Forelimb muscle (tissue), 1 donor: Measurements from ENCODE around the gene TTC7B. TPM values are rescaled to one million over a fixed set of nuclear protein-coding genes. Genes with fewer than 3 reads are reported as not detected.

Source experiments
- DNase-seq: peaks from one replicate; pipeline ENCODE4 v3.0.0-alpha.2; 2013; ENCODE audit warnings: low read depth
- polyA plus RNA-seq: library from polyadenylated mRNA; unstranded; fragments of 120-200 nt; gene quantifications from one replicate; pipeline ENCODE4 v1.2.1, GENCODE V29; 2013; ENCODE audit not compliant: insufficient read length

TTC7B gene
- polyA plus RNA-seq, 1 donor = 33.2 TPM

DNA sequence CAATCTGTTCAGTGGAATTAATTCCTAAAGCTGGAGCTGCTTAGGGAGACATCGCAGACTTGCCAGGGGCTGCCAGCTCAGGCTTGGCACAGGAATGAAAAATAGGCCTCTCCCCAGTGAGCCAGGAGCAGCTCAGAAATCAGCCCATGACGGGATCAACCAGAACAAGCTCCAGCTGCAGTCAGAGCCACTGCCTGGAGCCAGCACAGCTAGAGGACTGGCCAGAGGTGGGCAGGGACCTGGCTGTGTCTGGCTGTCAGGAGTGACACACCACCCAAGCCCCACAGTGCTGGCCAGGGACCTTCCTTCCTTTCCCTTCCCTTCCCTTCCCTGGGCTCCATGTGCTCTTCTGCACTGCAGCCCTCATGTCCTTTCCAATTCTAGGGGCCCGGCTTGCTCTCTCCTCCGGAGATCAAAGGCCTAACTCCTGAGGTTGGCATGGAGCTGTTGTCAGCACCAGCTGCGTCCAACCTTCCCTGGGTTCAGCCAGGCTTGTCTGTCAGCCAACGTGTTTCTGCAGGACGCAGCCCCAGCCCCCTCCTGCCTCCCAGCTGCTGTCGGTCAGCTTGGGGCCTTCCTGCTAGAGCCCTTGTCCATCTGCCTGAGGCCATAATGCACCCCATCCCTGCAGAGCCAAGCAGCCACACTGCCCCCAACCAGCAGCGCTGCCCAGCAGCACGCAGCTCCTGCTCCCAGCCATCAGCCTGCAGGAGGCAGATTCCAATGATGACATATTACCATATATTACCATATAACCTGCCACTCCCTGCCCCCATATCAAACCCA, 270.1 kb downstream of the TTC7B start:
- no peak for DNase-seq

DNA sequence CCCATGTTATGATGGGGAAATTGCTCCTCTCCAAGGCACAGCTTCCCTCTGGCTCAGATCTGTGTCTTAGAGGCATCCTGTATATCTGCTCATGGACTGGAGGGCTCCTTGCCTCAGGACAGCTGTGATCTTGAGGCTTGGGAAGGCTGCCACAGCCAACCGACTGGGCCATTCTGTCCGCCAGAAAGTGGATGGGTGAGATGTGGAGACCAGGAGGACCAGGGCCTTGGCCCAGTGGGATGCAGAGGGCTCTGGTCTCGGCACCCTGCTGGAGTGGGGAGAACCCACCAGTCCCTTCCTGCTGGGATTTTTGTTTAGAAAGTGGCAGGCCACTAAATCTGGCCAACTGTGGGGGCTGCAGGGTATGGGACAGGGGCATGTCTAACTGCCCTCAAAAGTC, 270.8 kb downstream of the TTC7B start:
- no peak for DNase-seq

DNA sequence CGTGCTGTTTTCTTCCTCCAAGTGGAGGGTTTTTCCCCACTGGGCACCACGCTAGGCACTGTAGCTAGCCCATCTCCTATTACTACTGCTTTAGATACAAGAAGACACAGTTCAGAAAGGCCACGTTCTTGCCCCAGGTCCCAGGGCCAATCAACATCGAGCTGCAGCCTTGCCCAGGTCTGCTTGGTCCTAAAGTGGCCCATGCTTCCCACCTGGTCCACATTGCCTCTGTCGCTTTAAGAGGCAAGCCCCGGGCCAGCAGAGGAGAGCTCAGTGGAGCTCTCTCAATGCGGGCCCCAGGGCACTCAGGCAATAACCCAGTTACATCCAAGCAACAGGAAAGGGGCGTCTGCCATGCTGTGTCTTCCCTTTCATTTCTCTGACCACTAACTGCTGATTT, 271.3 kb downstream of the TTC7B start:
- DNase-seq = no peak

DNA sequence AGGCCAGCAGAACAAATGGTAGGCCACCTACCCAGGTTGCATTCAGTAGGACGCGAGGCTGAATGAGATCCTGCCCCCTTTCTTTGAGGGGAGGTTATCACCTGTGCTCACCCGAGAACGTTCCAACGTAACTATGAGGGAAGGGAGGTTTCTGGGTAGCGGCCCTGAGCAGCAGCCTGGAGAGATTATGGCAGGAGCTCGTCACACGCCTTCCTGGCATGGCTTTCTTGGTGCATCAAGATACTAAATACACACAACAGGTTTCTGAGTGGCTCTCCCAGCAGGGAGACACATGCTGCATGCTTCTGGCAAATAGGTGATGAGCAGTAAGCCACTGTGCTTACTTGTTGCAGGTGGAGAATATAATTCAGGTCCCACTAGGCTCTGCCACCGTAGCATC, 271.7 kb downstream of the TTC7B start:
- DNase-seq = no peak

- DNase-seq = no peak
These were observed 272.4 kb downstream of the TTC7B start for GRCh38 chr14:90543876-90544275.

GRCh38 chr14:90541076-90541634, 275.1 kb downstream of the TTC7B start:
- DNase-seq = no peak

GRCh38 chr14:90540437-90540836, 275.8 kb downstream of the TTC7B start:
- no peak for DNase-seq

DNA sequence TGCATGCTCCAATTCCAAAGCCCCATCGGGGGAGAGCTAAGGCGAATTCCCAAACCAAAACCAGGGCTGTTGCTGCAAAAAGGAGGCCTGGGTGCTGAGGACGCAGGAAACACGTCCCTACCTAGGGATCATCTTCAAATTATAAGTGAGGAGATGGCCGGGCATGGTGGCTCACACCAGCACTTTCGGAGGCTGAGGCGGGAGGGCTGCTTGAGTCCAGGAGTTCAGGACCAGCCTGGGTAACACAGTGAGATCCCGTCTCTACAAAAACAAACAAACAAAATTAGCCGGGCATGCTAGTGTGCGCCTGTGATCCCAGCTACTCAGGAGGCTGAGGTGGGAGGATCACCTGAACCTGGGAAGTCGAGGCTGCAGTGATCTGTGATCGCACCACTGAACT, 276.2 kb downstream of the TTC7B start:
- no peak for DNase-seq

GRCh38 chr14:90539496-90539775, 276.8 kb downstream of the TTC7B start:
- DNase-seq = no peak

- DNase-seq = no peak
These were observed 277.3 kb downstream of the TTC7B start for GRCh38 chr14:90538716-90539495.

- no peak for DNase-seq
These were observed 278.1 kb downstream of the TTC7B start for GRCh38 chr14:90538095-90538494.

- DNase-seq = no peak
These were observed 279.6 kb downstream of the TTC7B start for GRCh38 chr14:90536511-90537191.

- no peak for DNase-seq
These were observed 280.1 kb downstream of the TTC7B start for GRCh38 chr14:90536092-90536491.

GRCh38 chr14:90535556-90536090, 280.6 kb downstream of the TTC7B start:
- no peak for DNase-seq

DNA sequence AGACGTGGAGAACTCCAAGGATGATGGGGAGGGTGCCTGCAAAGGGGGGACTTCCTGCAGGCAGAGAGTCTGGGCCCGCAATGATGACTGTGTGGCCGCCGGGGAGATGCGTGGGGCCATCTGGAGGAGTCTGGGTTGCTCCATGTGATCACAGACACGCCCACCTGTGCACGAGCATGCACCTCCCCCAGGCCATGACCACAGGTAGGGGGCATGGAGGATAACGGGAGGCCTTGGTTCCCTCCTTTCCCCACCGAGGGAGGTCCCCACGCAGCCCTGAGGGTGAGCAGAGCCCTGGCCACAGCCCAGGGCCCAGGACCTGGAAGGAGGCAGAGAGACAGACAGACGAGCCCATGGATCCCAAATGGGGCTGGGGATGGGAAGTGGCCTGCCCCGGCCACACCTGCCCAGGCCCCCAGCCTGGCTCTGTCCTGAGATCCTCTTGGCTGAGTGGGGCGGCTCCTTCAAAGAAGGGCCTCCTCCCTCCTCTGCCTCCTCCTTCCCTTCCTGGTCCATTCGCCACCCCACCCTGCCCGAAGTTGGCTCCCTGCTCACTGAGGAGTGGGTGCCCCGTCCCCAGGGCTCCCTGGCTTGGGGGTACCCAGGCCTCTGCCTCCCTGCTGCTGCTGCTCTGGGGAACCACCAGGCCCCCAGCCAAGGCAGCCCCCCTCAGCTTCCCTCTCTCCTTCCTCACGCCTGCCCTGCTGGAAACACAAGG, 281.2 kb downstream of the TTC7B start:
- DNase-seq = no peak

DNA sequence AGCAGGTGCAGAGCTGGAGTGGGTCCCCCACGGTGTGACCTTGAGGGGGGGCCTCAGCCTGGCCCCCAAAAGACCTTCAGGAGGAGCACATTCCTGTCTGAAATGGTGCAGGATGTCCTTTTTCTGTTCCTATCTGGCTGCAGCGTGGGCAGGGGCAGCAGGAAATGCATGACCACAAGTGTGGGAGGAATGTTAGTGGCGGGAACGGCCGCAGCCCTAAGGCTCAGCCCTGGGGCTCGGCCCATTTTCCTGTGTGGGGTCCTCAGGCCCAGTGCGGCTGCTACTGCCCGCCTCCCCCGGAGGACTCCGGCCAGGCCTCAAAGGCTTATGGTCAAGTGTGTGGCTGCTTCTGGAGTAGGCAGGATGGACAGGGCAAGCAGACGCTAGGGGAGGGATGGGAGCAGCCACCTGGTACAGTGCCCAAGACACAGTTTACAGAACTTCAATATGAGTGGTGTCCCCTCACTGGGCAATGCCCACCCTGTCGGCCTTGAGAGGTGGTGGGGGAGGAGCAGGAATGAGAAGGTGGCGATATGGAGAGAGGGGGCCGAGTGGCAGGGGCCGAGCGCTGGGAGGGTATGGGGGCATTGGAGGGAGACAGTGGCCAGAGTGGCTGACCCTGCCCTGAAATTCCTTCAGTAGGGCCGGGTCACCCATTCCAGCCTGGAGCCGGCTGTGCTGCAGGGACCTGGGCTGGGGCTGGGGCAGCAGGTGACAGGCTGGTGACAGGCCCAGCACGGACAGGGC, 282.0 kb downstream of the TTC7B start:
- DNase-seq = no peak

GRCh38 chr14:90533591-90534021, 282.6 kb downstream of the TTC7B start:
- no peak for DNase-seq

DNA sequence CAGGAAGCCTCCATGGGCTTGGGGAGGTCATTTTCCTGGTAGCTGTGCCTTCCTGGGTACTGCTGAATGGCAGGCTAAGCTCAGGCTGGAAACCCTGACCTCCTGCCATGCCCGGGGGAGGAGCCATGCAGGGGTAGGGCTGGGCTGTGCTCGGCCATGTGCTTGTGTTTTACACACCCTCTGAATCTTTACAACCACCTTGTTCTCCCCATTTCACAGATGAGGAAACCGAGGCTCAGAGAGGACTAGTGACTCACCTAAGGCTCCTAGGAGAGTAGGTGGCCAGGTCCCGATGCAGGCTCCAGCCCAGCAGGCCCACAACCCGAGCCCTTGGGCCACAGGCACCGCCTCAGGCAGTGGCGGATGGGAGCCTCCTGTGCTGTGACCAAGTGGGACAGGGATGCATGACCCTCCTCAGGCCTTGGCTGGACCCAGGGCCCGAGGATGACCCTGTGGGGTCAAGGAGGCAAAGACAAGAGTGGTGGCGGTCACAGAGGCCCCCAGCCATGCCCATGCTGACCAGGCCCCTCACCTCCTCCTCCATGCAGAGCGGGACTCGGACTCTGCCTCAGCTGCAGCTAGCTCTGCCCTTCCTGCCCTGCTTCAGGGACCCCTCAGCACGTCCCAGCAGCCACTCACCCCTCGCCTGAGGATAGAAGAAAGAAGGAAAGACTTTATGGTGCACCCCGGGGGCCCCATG, 283.3 kb downstream of the TTC7B start:
- DNase-seq = no peak

- DNase-seq = no peak
These were observed 284.7 kb downstream of the TTC7B start for GRCh38 chr14:90531497-90531896.

- DNase-seq = no peak
These were observed 285.7 kb downstream of the TTC7B start for GRCh38 chr14:90530523-90530922.
